GM12865 (cell line): Measurements from ENCODE around the gene ACLY.

Experiments
- DNase-seq: peaks from one replicate; pipeline ENCODE4 v3.0.0; 2010; ENCODE audit warnings: low read depth
- H3K4me3 ChIP-seq: 2 replicates; pipeline ENCODE4 v1.5.1; 2011; ENCODE audit warnings: mild to moderate bottlenecking, low read depth, low read length, control low read depth
- TF ChIP-seq, protein P1 (sequence below): IDR thresholded peaks from 2 replicates; pipeline ENCODE4 v1.5.1; 2011; ENCODE audit warnings: low read length, control low read depth, low read depth, inconsistent platforms; ENCODE audit not compliant: insufficient read depth; ENCODE audit errors: missing control alignments

The ACLY gene

GRCh38 chr17:41870627-41871026 lies 48.1 kb downstream of the ACLY start:
- TF ChIP-seq, protein P1, sequence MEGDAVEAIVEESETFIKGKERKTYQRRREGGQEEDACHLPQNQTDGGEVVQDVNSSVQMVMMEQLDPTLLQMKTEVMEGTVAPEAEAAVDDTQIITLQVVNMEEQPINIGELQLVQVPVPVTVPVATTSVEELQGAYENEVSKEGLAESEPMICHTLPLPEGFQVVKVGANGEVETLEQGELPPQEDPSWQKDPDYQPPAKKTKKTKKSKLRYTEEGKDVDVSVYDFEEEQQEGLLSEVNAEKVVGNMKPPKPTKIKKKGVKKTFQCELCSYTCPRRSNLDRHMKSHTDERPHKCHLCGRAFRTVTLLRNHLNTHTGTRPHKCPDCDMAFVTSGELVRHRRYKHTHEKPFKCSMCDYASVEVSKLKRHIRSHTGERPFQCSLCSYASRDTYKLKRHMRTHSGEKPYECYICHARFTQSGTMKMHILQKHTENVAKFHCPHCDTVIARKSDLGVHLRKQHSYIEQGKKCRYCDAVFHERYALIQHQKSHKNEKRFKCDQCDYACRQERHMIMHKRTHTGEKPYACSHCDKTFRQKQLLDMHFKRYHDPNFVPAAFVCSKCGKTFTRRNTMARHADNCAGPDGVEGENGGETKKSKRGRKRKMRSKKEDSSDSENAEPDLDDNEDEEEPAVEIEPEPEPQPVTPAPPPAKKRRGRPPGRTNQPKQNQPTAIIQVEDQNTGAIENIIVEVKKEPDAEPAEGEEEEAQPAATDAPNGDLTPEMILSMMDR: no peak
- H3K4me3 ChIP-seq: no peak overlapping the region
- DNase-seq: no peak

DNA sequence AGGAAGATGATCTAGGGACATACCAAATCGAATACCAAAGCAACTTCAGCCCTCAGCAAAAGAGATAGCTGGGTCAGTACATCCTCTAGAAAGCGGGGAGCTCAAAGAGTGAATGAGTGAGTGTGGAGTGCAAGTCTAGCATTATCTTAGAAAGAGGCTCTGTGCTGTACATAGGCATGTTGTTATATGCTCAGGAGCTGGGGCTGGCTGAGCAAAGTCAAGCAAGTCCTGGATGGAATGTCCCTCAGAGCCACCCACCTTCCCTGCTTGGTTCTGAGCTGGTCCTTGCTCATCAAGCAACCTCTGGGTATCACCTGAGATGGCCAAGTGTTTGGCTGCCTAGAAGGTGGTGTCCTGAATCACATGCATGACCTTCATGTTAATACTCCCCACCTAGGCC lies 48.7 kb downstream of the ACLY start:
- no peak for DNase-seq
- TF ChIP-seq, protein P1: no peak
- H3K4me3 ChIP-seq: no peak overlapping the region

DNA sequence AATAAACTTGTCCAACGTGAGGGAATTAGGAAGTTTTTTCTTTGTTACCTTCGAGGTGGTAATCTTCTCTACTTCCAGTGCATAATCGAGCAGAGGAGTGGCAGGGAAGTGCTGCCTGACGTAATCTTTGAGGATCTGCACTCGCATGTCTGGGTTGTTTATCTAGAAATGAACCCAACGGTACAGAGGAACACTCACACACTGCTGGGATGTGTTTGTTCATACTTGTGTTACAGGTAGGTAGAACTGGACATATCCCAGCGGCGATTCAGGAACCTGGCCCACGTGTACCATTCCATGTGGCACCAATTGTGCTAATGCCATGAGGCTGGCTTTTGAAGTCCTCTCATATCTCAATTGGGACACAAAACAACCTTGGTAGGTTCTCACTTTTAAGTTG lies 49.3 kb downstream of the ACLY start:
- TF ChIP-seq, protein P1: no peak
- no peak overlapping the region for H3K4me3 ChIP-seq
- DNase-seq: no peak

GRCh38 chr17:41868568-41868967 lies 50.2 kb downstream of the ACLY start:
- no peak for DNase-seq
- TF ChIP-seq, protein P1: no peak
- H3K4me3 ChIP-seq: no peak overlapping the region

DNA sequence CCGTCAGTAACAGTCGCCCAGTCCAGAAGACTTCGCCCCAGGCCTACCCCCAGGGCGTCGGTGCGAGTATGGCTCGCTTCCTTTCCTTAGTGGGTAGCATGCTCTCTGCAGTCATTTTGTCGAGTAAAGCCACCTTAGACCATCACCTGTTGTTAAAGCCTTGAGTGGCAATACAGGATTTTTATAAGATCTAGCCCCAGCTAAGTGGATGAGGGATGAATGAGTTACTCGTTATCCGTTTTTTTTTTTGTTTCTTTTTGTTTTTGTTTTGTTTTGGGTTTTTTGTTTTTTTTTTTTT lies 53.2 kb downstream of the ACLY start:
- TF ChIP-seq, protein P1: no peak
- H3K4me3 ChIP-seq: peak overlapping the region; percentile 27
- DNase-seq: no peak

DNA sequence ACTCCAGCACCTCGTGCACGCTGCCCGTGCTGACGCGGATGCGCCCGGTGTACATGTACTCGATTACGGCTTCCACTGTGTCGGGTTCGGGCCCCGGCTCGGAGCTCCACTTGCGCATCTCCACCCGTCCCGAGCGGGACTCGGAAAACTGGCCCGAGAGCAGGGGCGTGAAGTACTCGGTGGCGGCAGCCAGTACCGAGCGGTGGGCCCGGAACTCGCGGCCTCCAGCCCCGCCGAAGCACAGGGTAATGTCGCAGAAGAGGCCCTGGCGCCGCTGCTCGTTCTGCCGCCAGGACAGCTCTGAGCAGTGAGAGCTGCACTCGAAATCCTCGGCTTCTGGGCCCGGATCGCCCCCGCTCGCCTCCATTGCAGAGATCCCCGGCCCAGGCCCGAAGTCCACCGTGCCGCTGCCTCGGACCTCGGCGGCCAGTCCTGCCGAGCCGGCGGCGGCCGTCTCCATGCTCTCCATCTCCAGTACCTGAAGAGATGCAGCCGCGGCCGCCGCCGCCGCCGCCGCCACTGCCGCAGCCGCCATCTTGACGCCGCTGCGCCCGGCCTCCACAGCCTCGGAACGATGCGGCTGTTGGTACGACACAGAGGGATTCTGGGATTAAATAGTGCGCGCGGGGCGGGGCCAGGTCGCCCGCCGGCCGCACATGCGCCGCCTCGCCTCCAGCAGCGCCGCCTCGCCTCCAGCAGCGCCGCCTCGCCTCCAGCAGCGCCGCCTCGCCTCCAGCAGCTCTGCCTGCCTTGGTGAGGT lies 53.7 kb downstream of the ACLY start, which contains the start of gene KLHL11:
Gene KLHL11 (minus strand): TSS at position 588 of the 760 bp plus-strand sequence. CDS start 53 bp downstream, at position 535.
- DNase-seq: peak; percentile 94
- TF ChIP-seq, protein P1: no peak
- peak within 1 kb of the TSS; percentile 74 for H3K4me3 ChIP-seq

DNA sequence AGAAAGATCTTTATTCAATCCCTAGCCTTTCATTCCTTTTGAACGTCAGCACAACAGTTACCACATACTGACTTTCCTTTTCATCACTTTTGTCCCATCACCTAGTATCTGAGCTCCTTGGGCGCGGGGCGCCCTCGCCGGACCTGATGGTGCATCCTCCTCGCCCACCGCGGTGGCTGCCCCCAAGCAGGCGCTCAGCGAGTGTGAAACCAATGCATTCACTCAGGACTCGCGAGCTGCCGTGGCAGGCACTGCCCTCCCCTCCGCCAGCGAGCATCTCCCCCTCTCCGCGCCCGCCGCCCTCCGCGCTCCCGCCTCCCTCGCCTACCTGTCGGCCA lies 54.3 kb downstream of the ACLY start:
- peak overlapping the region; percentile 74 for H3K4me3 ChIP-seq
- no peak for DNase-seq
- TF ChIP-seq, protein P1: no peak
